Measurements from ENCODE around the gene BSN. TPM values are rescaled to one million over a fixed set of nuclear protein-coding genes. Genes with fewer than 3 reads are reported as not detected.

The BSN gene
- total RNA-seq, 1 experiment from 2014 or later: 0.37 TPM

- POLR2A ChIA-PET: no interaction called here
- H3K36me3 Mint-ChIP-seq (ENCODE audit: insufficient read depth, unreplicated experiment): no peaks in the 10 kb centered on the region
- CTCF ChIA-PET: interaction anchor here (0.7 kb wide), 1 partner anchor 157 kb away, joined by 3 read pairs; no protein-coding TSS in a partner anchor
- H3K27ac Mint-ChIP-seq (ENCODE audit: low read depth, unreplicated experiment): no peak overlapping the region
- peaks cover 14% of the 10 kb centered on the region for H3K4me1 Mint-ChIP-seq (ENCODE audit: insufficient read depth, unreplicated experiment)
- no peaks in the 10 kb centered on the region for H3K9me3 Mint-ChIP-seq (ENCODE audit: unreplicated experiment)
- no peak for DNase-seq (ENCODE audit: unreplicated experiment)
- intact Hi-C loops (cut with micrococcal nuclease): no loop called here
- no peak for TF ChIP-seq CTCF (IDR thresholded peaks at IDR 0.05; ENCODE audit: unreplicated experiment)
- BruUV-seq (replicated peaks): no TSS peak
- no peak overlapping the region for H3K4me3 Mint-ChIP-seq (ENCODE audit: unreplicated experiment)
- H3K27me3 Mint-ChIP-seq (ENCODE audit: insufficient read depth, unreplicated experiment): no peaks in the 10 kb centered on the region
Observed at GRCh38 chr3:49705390-49705960, 151.2 kb downstream of the BSN start.

- no peak for TF ChIP-seq CTCF (IDR thresholded peaks at IDR 0.05; ENCODE audit: unreplicated experiment)
- no peak for DNase-seq (ENCODE audit: unreplicated experiment)
- intact Hi-C loops (cut with micrococcal nuclease): no loop called here
- POLR2A ChIA-PET: no interaction called here
- Mint-ChIP-seq H3K4me1 (ENCODE audit: insufficient read depth, unreplicated experiment) (peaks cover 14% of the 10 kb centered on the region), H3K36me3 (ENCODE audit: insufficient read depth, unreplicated experiment) (no peaks in the 10 kb centered on the region), H3K27me3 (ENCODE audit: insufficient read depth, unreplicated experiment) (no peaks in the 10 kb centered on the region), H3K4me3 (ENCODE audit: unreplicated experiment) (no peak overlapping the region), H3K9me3 (ENCODE audit: unreplicated experiment) (no peaks in the 10 kb centered on the region), H3K27ac (ENCODE audit: low read depth, unreplicated experiment) (no peak overlapping the region)
- CTCF ChIA-PET: no interaction called here
- no TSS peak for BruUV-seq (replicated peaks)
Observed at GRCh38 chr3:49706456-49707112, 152.3 kb downstream of the BSN start.

GRCh38 chr3:49707113-49707480 is 152.8 kb downstream of the BSN start:
- no peaks in the 10 kb centered on the region for H3K36me3 Mint-ChIP-seq (ENCODE audit: insufficient read depth, unreplicated experiment)
- intact Hi-C loops (cut with micrococcal nuclease): no loop called here
- no peak for TF ChIP-seq CTCF (IDR thresholded peaks at IDR 0.05; ENCODE audit: unreplicated experiment)
- BruUV-seq (replicated peaks): no TSS peak
- POLR2A ChIA-PET: no interaction called here
- H3K27me3 Mint-ChIP-seq (ENCODE audit: insufficient read depth, unreplicated experiment): no peaks in the 10 kb centered on the region
- no peak overlapping the region for H3K4me3 Mint-ChIP-seq (ENCODE audit: unreplicated experiment)
- no peaks in the 10 kb centered on the region for H3K9me3 Mint-ChIP-seq (ENCODE audit: unreplicated experiment)
- CTCF ChIA-PET: interaction anchor here (0.6 to 0.7 kb wide), 2 partner anchors 10 to 251 kb away, joined by 3 read pairs; no protein-coding TSS in a partner anchor
- no peak for DNase-seq (ENCODE audit: unreplicated experiment)
- no peak overlapping the region for H3K27ac Mint-ChIP-seq (ENCODE audit: low read depth, unreplicated experiment)
- peaks cover 14% of the 10 kb centered on the region for H3K4me1 Mint-ChIP-seq (ENCODE audit: insufficient read depth, unreplicated experiment)

GRCh38 chr3:49709852-49710251 is 155.6 kb downstream of the BSN start:
- intact Hi-C loops (cut with micrococcal nuclease): no loop called here
- no TSS peak for BruUV-seq (replicated peaks)
- peaks cover 1% of the 10 kb centered on the region for H3K36me3 Mint-ChIP-seq (ENCODE audit: insufficient read depth, unreplicated experiment)

More at GRCh38 chr3:49709852-49710251, 155.6 kb downstream of the BSN start:
- H3K4me1 Mint-ChIP-seq (ENCODE audit: insufficient read depth, unreplicated experiment): peaks cover 14% of the 10 kb centered on the region
- no peak overlapping the region for H3K4me3 Mint-ChIP-seq (ENCODE audit: unreplicated experiment)
- ChIA-PET CTCF (no interaction called here), POLR2A (interaction anchor here (1.9 kb wide), 1 partner anchor 10 kb away, joined by 4 read pairs; the partner anchor contains the start of gene AMIGO3)
- H3K27ac Mint-ChIP-seq (ENCODE audit: low read depth, unreplicated experiment): no peak overlapping the region
- H3K9me3 Mint-ChIP-seq (ENCODE audit: unreplicated experiment): no peaks in the 10 kb centered on the region
- TF ChIP-seq CTCF (IDR thresholded peaks at IDR 0.05; ENCODE audit: unreplicated experiment): no peak
- DNase-seq (ENCODE audit: unreplicated experiment): no peak
- no peaks in the 10 kb centered on the region for H3K27me3 Mint-ChIP-seq (ENCODE audit: insufficient read depth, unreplicated experiment)
